Measurements from ENCODE around the gene FERMT1.
"Not testable (repeated sequence)": the region's sequence is repeated elsewhere in the genome, so short reads cannot be mapped to it uniquely, and the experiment has no call there.

The FERMT1 gene

DNA sequence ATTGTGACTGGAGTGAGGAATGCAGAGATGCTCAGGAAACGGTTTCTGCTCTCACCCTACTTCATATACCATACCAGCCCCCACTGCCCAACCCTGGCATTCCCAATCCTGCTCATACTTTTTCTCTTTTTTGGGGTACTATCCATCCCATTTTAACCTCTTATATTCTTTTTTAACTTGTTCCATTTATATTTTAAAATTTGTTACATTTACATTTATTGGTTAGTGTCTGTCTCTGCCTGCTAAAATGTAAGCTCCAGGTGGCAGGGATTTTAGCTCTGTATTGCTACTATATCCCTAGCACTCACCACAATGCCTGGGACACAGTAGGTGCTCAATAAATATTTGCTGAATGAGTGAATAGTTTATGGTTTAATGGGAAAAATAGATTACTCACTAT, 8.1 kb downstream of the FERMT1 start:
- DNase-seq = no peak

DNA sequence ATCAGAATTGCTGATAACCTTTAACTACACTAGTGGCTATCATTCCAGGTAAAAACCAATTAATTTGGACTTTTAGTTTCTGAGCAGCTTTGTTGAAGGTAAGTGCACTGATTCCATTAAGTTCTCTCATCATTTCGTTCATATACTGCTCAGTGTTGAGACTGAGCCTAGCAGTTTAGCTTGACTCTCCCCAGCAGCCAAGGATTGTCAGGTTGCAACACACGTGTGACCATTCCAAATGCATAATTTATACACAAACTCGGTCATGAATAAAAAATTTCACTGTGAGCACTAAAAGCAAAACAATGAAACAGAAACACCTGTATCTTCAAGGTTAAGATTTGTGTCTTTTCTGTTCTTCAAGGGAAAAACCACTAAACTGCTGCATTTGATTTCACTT, 8.9 kb downstream of the FERMT1 start:
- DNase-seq = no peak

GRCh38 chr20:6112965-6113364, 9.9 kb downstream of the FERMT1 start:
- DNase-seq = not testable (repeated sequence)

DNA sequence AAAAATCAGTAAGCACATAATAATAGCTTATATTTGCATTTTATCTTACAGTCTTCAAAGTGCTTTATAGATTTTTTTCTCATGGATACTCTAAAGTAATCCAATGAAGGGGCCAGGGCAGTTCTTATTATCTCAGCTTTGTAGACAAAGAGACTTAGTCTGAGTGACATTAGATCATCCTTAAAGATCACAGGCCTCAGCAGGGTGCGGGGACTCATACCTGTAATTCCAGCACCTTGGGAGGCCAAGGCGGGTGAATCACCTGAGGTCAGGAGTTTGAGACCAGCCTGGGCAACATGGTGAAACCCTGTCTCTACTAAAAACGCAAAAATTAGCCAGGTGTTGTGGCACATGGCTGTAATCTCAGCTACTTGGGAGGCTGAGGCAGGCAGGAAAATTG, 14.5 kb downstream of the FERMT1 start:
- DNase-seq = no peak

- no peak for DNase-seq
Measured at GRCh38 chr20:6104493-6105188, 18.2 kb downstream of the FERMT1 start.

GRCh38 chr20:6103301-6103700, 19.5 kb downstream of the FERMT1 start:
- DNase-seq = no peak

GRCh38 chr20:6101346-6101745, 21.5 kb downstream of the FERMT1 start:
- no peak for DNase-seq

- no peak for DNase-seq
Measured at GRCh38 chr20:6100246-6100645, 22.6 kb downstream of the FERMT1 start.

DNA sequence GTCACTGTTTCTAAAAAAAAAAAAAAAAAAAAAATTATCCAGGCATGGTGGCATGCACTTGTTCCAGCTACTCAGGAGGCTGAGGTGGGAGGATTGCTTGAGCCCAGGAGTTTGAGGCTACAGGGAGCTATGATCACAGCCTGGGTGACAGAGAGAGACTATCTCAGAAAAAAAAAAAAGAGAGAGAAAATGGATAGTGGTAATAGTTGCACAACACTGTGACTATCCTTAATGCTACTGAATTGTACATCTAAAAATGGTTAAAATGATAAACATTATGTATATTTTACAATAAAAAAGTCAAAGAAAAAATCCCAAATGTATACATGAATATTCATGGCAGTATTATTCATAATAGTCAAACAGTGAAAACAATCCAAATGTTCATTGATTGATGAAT, 23.0 kb downstream of the FERMT1 start:
- DNase-seq = no peak

DNA sequence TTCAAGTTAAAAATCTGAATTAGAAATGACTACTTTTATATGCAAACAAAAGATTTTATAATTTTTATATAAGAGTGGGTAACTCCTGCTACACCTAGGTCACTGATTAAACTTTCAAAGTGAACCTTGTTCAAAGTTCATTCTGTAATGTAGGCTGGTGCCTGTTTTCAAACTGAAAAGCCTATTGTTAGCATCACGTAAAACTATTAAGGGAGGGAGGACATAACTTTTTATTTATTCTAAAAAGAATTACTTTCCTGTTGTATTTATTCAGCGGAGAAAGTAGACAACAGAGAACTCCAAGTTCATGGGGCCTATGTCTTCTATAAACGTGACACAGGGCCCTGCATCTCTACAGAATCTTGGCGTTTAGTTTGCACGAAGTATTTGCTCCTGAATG, 27.4 kb downstream of the FERMT1 start:
- no peak for DNase-seq

GRCh38 chr20:6094565-6094964, 28.3 kb downstream of the FERMT1 start:
- no peak for DNase-seq

DNA sequence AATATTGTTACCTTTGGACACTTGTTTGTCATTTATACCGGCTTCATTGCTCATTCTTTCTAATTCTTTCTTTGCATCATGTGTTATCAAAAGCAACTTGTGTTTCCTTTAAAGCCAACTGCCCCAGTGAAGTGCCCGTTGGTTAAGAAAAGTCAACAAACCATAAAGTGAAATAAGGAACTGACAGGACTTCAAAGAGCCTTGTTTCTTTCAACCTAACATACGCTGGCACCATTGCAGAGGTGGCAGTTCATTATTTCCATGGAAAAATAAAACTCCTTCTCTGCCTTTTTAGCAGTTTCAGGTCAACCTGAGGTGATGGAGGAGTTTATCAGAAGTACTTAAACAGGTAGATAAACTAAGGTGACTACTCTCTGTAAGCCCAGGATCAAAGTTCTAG, 28.8 kb downstream of the FERMT1 start:
- no peak for DNase-seq

DNA sequence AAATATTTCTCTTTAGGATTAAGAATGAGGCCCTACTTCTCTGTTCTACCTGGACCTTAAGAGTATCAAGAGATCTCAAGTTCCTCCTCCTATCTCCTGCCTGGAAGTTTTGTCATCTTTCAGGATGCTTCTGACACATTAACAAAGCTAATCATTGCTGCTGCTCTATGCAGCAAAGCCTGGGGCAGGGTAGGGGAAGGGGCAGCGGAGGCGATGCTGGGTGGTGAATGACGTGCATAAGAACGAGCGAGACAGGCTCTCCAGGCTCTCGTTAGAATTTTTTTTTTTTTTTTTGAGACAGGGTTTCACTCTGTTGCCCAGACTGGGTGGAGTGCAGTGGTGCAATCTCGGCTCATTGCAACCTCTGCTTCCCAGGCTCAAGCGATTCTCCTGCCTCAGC, 31.2 kb downstream of the FERMT1 start:
- DNase-seq = no peak

DNA sequence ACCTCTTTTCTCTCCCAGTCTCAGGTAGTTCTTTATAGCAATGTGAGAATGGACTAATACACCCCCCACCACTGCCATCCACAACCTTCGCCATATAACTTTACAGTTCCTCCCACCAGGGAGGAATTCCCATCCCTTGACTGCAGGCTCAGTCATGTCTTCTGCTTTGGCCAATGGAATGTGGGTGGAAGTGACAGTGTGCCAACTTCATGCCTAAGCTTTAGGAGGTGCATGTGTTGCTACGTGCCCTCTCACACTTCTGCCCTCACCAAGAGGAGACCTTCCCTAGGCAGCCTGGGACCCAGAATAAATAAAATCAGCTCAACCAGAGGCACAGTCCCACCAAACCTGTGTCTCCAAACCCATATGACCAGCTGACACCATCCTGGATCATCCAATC, 36.0 kb downstream of the FERMT1 start:
- no peak for DNase-seq

GRCh38 chr20:6083926-6084325, 38.9 kb downstream of the FERMT1 start:
- no peak for DNase-seq

GRCh38 chr20:6081236-6081635, 41.6 kb downstream of the FERMT1 start:
- DNase-seq = no peak

DNA sequence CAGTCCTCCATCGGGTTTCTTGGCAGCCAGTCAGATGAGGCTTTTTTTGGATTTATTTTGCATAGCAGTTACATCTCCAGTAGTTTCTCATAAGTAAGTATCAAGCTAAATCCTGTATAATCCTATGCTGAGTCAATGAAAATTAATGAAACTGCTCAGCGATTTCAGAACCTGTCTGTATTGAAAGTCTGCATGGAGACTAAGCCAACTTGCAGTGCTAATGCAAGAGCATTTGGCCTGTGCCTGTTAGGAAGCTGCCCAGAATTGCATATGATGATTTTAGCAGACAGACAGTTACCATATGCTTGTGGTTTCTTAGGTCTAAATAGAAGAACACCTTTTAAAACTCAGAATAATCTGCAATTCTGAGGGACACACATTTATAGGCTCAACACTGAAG, 43.8 kb downstream of the FERMT1 start:
- no peak for DNase-seq

GRCh38 chr20:6075428-6076219, 47.2 kb downstream of the FERMT1 start:
- DNase-seq = no peak

GRCh38 chr20:6074784-6075183, 48.0 kb downstream of the FERMT1 start:
- DNase-seq = no peak

- no peak for DNase-seq
Measured at GRCh38 chr20:6074145-6074561, 48.7 kb downstream of the FERMT1 start.

- DNase-seq = no peak
Measured at GRCh38 chr20:6070829-6071695, 51.8 kb downstream of the FERMT1 start.

DNA sequence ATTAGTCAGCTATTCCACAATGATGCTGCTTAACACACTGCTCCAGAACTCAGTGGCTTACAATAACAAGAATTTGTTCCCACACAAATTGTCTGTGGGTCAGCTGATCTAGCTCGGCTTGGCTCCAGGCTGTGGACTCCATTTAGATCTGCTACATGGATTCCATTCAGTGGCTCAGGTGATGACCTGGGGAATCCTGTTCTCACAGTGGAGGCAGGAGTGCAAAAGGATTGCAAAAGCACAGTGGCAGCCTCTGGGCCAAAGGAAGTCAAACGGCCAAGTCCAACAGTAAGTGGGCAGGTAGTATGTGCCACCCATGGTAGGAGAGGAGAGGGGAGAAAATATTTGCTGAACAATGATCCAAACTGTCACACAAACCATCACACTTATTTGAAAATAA, 53.2 kb downstream of the FERMT1 start:
- no peak for DNase-seq

- DNase-seq = no peak
Measured at GRCh38 chr20:6067763-6068318, 55.0 kb downstream of the FERMT1 start.

All from stimulated activated CD4-positive, alpha-beta T cell treated with anti-CD3 and anti-CD28 coated beads, Interleukin-12 subunit alpha, Interleukin-12 subunit beta, amount 100 ng/mL, for 4 hours (primary cell).